Measurements from ENCODE around the gene KRTAP25-1. TPM values are rescaled to one million over a fixed set of nuclear protein-coding genes. Genes with fewer than 3 reads are reported as not detected.

The KRTAP25-1 gene
- not detected for polyA plus RNA-seq (ENCODE audit: insufficient read length in 12 of 12)
- long read RNA-seq, donor 1, result 0 reads
- long read RNA-seq, donor 2, result 0 reads
- long read RNA-seq, donor 3, result 0 reads
- long read RNA-seq, donor 4, result 0 reads
- long read RNA-seq, donor 5, result 0 reads
- long read RNA-seq, donor 6, result 0 reads
- long read RNA-seq, donor 7, result 0 reads
- long read RNA-seq, donor 8, result 0 reads
- long read RNA-seq, donor 9, result 0 reads
- long read RNA-seq, donor 10, result 0 reads
- long read RNA-seq, donor 11, result 0 reads

GRCh38 chr21:30289215-30289614 is at the start of gene KRTAP25-1:
KRTAP25-1 (minus strand) TSS chr21:30289514; CDS start chr21:30289490, 24 bp downstream.
- DNase-seq, result no peak

GRCh38 chr21:30338717-30339116 is 49.4 kb upstream of the KRTAP25-1 start:
- no peak for DNase-seq

GRCh38 chr21:30337772-30338171 is 48.5 kb upstream of the KRTAP25-1 start:
- no peak for DNase-seq

- DNase-seq, result no peak
These were observed 48.0 kb upstream of the KRTAP25-1 start, which contains the start of gene KRTAP27-1 for GRCh38 chr21:30337276-30337744. KRTAP27-1 (minus strand) TSS chr21:30337694; CDS start chr21:30337668, 26 bp downstream.

GRCh38 chr21:30336596-30336995 is 47.3 kb upstream of the KRTAP25-1 start:
- no peak for DNase-seq

- no peak for DNase-seq
These were observed 44.4 kb upstream of the KRTAP25-1 start for GRCh38 chr21:30333736-30334135.

- DNase-seq, result no peak
These were observed 43.4 kb upstream of the KRTAP25-1 start for GRCh38 chr21:30332681-30333080.

- DNase-seq, result no peak
These were observed 40.0 kb upstream of the KRTAP25-1 start for GRCh38 chr21:30329203-30329875.

GRCh38 chr21:30326390-30326789 is 37.1 kb upstream of the KRTAP25-1 start:
- DNase-seq, result no peak

- DNase-seq, result no peak
These were observed 30.9 kb upstream of the KRTAP25-1 start, which contains the start of gene KRTAP26-1 for GRCh38 chr21:30320215-30320614. KRTAP26-1 (minus strand) TSS chr21:30320315; CDS start chr21:30320035, 280 bp downstream.

GRCh38 chr21:30315701-30316100 is 26.4 kb upstream of the KRTAP25-1 start:
- DNase-seq, result no peak

GRCh38 chr21:30306884-30307283 is 17.6 kb upstream of the KRTAP25-1 start:
- DNase-seq, result no peak

GRCh38 chr21:30305136-30305535 is 15.8 kb upstream of the KRTAP25-1 start:
- no peak for DNase-seq

GRCh38 chr21:30282850-30283249 is 6.5 kb downstream of the KRTAP25-1 start, which contains the start of gene KRTAP24-1:
KRTAP24-1 (minus strand) TSS chr21:30282950; CDS start chr21:30282932, 18 bp downstream.
- DNase-seq, result no peak

GRCh38 chr21:30271611-30272010 is 17.7 kb downstream of the KRTAP25-1 start:
- peak; percentile 32 for DNase-seq

- DNase-seq, result peak; percentile 29
These were observed 18.2 kb downstream of the KRTAP25-1 start for GRCh38 chr21:30271156-30271555.

GRCh38 chr21:30269803-30270530 is 19.3 kb downstream of the KRTAP25-1 start:
- DNase-seq, result no peak

- DNase-seq, result no peak
These were observed 20.6 kb downstream of the KRTAP25-1 start for GRCh38 chr21:30268608-30269197.

GRCh38 chr21:30257773-30258172 is 31.5 kb downstream of the KRTAP25-1 start:
- DNase-seq, result no peak

GRCh38 chr21:30256100-30256499 is 33.2 kb downstream of the KRTAP25-1 start:
- no peak for DNase-seq

- DNase-seq, result no peak
These were observed 33.6 kb downstream of the KRTAP25-1 start for GRCh38 chr21:30255679-30256078.

- DNase-seq, result no peak
These were observed 37.5 kb downstream of the KRTAP25-1 start for GRCh38 chr21:30251781-30252180.

Measured in muscle of arm (tissue), 14 donors.